Fibroblast of lung (primary cell): ENCODE results near the gene CCHCR1. TPM values are rescaled to one million over a fixed set of nuclear protein-coding genes. Genes with fewer than 3 reads are reported as not detected.
"Not testable (repeated sequence)": the region's sequence is repeated elsewhere in the genome, so short reads cannot be mapped to it uniquely, and the experiment has no call there.

ENCODE experiments used
- DNase-seq, 2 donors: peaks; one replicate each; pipeline versions ENCODE4 v3.0.0 to v3.0.0-alpha.2; 2010; ENCODE audit warnings: low read depth in 2 of 2
- H2AFZ ChIP-seq: 2 replicates; pipeline ENCODE4 v1.5.1; 2012; ENCODE audit warnings: low read length, control low read depth, inconsistent platforms
- H3K27ac ChIP-seq: 2 replicates; pipeline ENCODE4 v1.5.1; 2011; ENCODE audit warnings: low read length, control low read depth; ENCODE audit not compliant: insufficient read depth
- H3K27me3 ChIP-seq: 2 replicates; pipeline ENCODE4 v1.5.1; 2011; ENCODE audit warnings: mild to moderate bottlenecking, low read length; ENCODE audit not compliant: control insufficient read depth, insufficient read depth
- H3K36me3 ChIP-seq: 2 replicates; pipeline ENCODE4 v1.5.1; 2011; ENCODE audit warnings: low read length; ENCODE audit not compliant: control insufficient read depth, insufficient read depth
- H3K4me1 ChIP-seq: 2 replicates; pipeline ENCODE4 v1.5.1; 2011; ENCODE audit warnings: low read length; ENCODE audit not compliant: control insufficient read depth, insufficient read depth; ENCODE audit errors: extremely low read depth
- H3K4me2 ChIP-seq: 2 replicates; pipeline ENCODE4 v1.5.1; 2011; ENCODE audit warnings: low read length, control low read depth; ENCODE audit not compliant: insufficient read depth; ENCODE audit errors: extremely low read depth
- H3K4me3 ChIP-seq, 4 experiments: fragments of 200-600 bp in 1 of 4; sonication (generic) in 1 of 4; replicated peaks in 1 of 4; 2 replicates each; pipeline ENCODE4 v1.5.1; 2011 to 2016; ENCODE audit warnings: low read length in 4 of 4, low read depth in 3 of 4, mild to moderate bottlenecking in 3 of 4, control low read depth in 2 of 4, inconsistent platforms in 1 of 4, mixed read lengths in 1 of 4; ENCODE audit not compliant: insufficient read depth in 1 of 4; ENCODE audit errors: control extremely low read depth in 1 of 4
- H3K79me2 ChIP-seq: 2 replicates; pipeline ENCODE4 v1.5.1; 2012; ENCODE audit warnings: mild to moderate bottlenecking, low read length, inconsistent platforms; ENCODE audit not compliant: control insufficient read depth, insufficient read depth
- H3K9ac ChIP-seq: 2 replicates; pipeline ENCODE4 v1.5.1; 2011; ENCODE audit warnings: mild to moderate bottlenecking, low read length, control low read depth; ENCODE audit not compliant: insufficient read depth
- H3K9me3 ChIP-seq: 2 replicates; pipeline ENCODE4 v1.5.1; 2012; ENCODE audit warnings: low read depth, low read length; ENCODE audit not compliant: control insufficient read depth, insufficient read depth
- H4K20me1 ChIP-seq: 2 replicates; pipeline ENCODE4 v1.5.1; 2011; ENCODE audit warnings: low read length; ENCODE audit not compliant: control insufficient read depth, insufficient read depth; ENCODE audit errors: extremely low read depth
- CTCF ChIP-seq, 2 donors: IDR thresholded peaks in 1 of 2; conservative IDR thresholded peaks in 1 of 2; 1 replicate in 1 of 2; 2 replicates in 1 of 2; pipeline ENCODE4 v1.5.1; 2011 to 2012; ENCODE audit warnings: low read length in 2 of 2, control low read depth in 1 of 2, inconsistent platforms in 1 of 2, low read depth in 1 of 2, mild to moderate bottlenecking in 1 of 2
- EZH2 ChIP-seq: IDR thresholded peaks from 2 replicates; pipeline ENCODE4 v1.5.1; 2012; ENCODE audit warnings: low read length, control low read depth, mild to moderate bottlenecking; ENCODE audit errors: missing control alignments
- polyA plus RNA-seq, 2 donors: library from polyadenylated mRNA; depleted of rRNA in 1 of 2; stranded (reverse) in 1 of 2; unstranded in 1 of 2; fragments of >200 nt; gene quantifications; 2 replicates each; pipeline ENCODE4 v1.2.1, GENCODE V29; 2011 to 2012; ENCODE audit warnings: missing spikeins in 1 of 2
- total RNA-seq: library from RNA; depleted of rRNA; stranded (reverse); fragments of >200 nt; gene quantifications from 2 replicates; pipeline ENCODE4 v1.2.1, GENCODE V29; 2014

The CCHCR1 gene
- total and polyA plus RNA-seq, 2 donors (not counting 1 experiment from before 2014, with no cell fraction given), result 7.4 to 19.3 TPM

GRCh38 chr6:31190488-31190887 is 32.9 kb upstream of the CCHCR1 start:
- TF ChIP-seq CTCF (conservative IDR thresholded peaks at IDR 0.05 in 1 of 2, IDR thresholded peaks at IDR 0.05 in 1 of 2; ENCODE audit: low read depth in 1 of 2, low read length in 2 of 2) (no peak), EZH2 (no peak)
- Histone ChIP-seq H3K36me3 (no peaks in the 10 kb centered on the region), H3K27ac (no peak overlapping the region), H3K4me1 (no peaks in the 10 kb centered on the region), H3K79me2 (no peaks in the 10 kb centered on the region), H3K27me3 (no peaks in the 10 kb centered on the region), H4K20me1 (no peaks in the 10 kb centered on the region), H2AFZ (no peak overlapping the region), H3K9me3 (no peaks in the 10 kb centered on the region), H3K4me2 (no peak overlapping the region), H3K9ac (no peak overlapping the region), H3K4me3 (no peak overlapping the region)
- DNase-seq, result no peak

- not testable (repeated sequence) for H3K4me2 ChIP-seq, H3K79me2 ChIP-seq
These were observed 31.6 kb upstream of the CCHCR1 start for GRCh38 chr6:31189223-31189622.

GRCh38 chr6:31187780-31188194 is 30.2 kb upstream of the CCHCR1 start:
- Histone ChIP-seq H3K9ac (no peak overlapping the region), H3K79me2 (no peaks in the 10 kb centered on the region), H4K20me1 (no peaks in the 10 kb centered on the region), H3K27me3 (no peaks in the 10 kb centered on the region), H2AFZ (no peak overlapping the region), H3K9me3 (no peaks in the 10 kb centered on the region), H3K4me2 (no peak overlapping the region), H3K4me3 (no peak overlapping the region), H3K27ac (no peak overlapping the region), H3K36me3 (no peaks in the 10 kb centered on the region), H3K4me1 (no peaks in the 10 kb centered on the region)
- no peak for TF ChIP-seq CTCF (conservative IDR thresholded peaks at IDR 0.05 in 1 of 2, IDR thresholded peaks at IDR 0.05 in 1 of 2; ENCODE audit: low read depth in 1 of 2, low read length in 2 of 2)
- no peak for TF ChIP-seq EZH2
- DNase-seq, result no peak

More at GRCh38 chr6:31189223-31189622, 31.6 kb upstream of the CCHCR1 start:
- not testable (repeated sequence) for H4K20me1 ChIP-seq, DNase-seq, H3K9ac ChIP-seq, H3K4me1 ChIP-seq, H3K27me3 ChIP-seq, H3K36me3 ChIP-seq, H3K4me3 ChIP-seq, H3K9me3 ChIP-seq, H3K27ac ChIP-seq, H2AFZ ChIP-seq
